Cerebellar nuclear complex (tissue), 1 donor: ENCODE data around the gene MAGI2.

ENCODE experiments used
- DNase-seq, 2 experiments: peaks; one replicate each; lab custom pipeline; 2025; lab: John Stamatoyannopoulos, UW

Gene MAGI2

GRCh38 chr7:78141522-78142281 lies 1311.8 kb downstream of the MAGI2 start:
- DNase-seq, result no peak

- DNase-seq, result no peak
These were observed 1313.4 kb downstream of the MAGI2 start for GRCh38 chr7:78140109-78140508.

DNA sequence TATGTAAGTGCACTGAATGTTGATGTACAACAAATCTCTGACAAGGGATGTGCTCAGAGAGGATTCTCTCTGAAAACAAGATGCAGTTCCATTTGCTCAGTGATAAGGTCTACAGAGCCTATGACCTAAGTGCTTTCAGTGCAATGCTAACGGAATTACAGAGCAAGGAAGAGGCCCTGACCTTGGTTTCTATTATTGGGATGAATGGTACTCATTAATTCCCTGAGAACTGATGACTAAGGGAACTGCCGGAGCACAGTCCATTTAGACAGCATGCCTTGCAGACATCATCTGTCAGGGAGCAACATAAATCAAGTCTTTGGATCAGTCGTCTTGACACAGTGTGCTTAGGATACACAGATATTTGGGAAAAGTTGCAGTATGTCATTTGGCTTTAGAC lies 1314.1 kb downstream of the MAGI2 start:
- no peak for DNase-seq

DNA sequence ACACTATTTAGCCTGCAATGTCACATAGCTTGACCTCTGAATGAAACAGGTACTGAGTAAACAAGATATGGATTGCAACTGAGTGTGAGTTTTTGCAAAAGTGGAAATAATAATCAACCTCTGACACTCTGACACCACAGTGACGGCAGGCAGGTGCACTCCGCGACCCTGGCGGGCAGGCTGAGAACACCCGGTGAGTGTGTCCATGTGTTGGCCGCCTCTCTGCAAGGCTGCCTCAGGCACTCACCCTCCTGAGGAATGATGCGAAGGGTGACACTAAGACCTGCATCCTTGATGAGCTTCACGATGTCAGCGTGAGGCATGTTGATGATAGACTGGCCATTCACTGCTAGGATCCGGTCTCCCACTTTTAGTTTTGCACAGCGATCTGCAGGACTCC lies 1318.7 kb downstream of the MAGI2 start:
- DNase-seq, result no peak

DNA sequence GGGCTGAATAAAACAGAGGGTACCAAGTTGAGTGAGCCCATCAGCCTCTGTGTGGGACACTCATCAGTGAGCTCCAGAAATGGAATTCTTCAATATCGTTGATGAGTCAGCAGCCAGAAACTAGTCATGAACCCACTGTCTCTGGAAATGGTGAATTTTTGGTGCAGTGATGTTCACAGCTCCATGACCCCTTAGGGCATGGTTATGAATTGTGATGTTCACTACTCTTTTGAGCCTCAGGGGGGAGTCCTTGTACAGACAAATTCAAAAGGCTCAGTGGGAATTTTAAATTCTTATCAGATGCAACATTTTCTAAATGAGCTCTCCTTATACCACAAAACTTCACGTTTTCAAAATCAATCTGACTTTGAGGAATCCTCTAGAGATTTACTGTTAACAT lies 1319.2 kb downstream of the MAGI2 start:
- no peak for DNase-seq

- DNase-seq, result no peak
These were observed 1322.8 kb downstream of the MAGI2 start for GRCh38 chr7:78130446-78131215.

GRCh38 chr7:78129865-78130264 lies 1323.6 kb downstream of the MAGI2 start:
- no peak for DNase-seq

GRCh38 chr7:78127009-78127408 lies 1326.5 kb downstream of the MAGI2 start:
- DNase-seq, result no peak

GRCh38 chr7:78125884-78126283 lies 1327.6 kb downstream of the MAGI2 start:
- DNase-seq, result no peak

DNA sequence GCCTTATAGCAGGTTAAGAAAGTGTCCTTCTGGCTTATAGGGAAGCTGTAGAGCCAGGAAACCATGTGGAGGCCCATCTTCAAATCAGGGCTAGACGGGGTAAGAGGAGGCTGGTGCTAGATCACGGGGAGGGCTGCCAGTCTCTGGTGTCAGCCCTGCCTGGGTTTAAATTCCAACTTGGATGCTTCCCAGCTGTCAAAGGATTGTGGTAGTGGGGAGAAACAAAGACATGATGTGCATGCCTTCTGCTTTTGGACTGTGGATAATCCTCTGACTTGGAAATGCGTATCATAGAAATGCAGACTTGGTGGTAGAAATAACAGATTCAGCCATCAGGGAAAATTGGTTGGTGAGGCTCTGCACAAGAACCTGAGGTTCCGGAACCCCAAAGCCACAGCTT lies 1329.3 kb downstream of the MAGI2 start:
- no peak for DNase-seq

DNA sequence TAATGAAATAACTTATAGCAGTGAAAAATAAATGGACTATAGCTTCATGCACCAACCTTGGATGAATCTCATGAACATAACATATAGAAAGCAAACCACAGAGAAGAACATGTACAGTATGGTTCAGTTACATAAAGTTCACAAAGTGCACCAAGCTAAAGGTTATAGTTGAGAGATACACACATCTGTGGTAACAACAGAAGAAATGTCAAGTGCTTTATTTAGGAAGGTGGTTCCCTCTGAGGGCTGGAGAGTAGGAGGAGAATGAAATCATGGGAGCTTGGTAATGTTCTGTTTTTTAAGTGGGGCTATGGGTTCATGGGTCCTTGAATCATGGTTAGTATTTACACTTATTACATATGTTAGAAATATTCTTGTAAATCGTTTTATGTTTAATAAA lies 1331.6 kb downstream of the MAGI2 start:
- DNase-seq, result no peak

DNA sequence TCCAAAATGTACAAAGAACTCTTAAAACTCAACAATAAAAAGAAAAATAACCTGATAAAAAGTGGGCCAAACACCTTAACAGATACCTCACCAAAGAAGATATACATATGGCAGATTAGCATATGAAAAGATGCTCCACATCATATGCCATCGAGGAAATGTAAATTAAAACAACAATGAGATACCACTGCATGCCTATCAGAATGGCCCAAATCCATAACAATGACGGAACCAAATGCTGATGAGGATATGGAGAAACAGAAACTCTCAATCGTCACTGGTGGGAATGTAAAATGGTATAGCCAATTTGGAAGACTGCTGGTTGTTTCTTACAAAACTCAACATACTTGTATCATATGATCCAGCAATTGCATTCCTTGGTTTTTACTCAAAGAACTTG lies 1335.0 kb downstream of the MAGI2 start:
- DNase-seq, result no peak

GRCh38 chr7:78115876-78116275 lies 1337.6 kb downstream of the MAGI2 start:
- no peak for DNase-seq

DNA sequence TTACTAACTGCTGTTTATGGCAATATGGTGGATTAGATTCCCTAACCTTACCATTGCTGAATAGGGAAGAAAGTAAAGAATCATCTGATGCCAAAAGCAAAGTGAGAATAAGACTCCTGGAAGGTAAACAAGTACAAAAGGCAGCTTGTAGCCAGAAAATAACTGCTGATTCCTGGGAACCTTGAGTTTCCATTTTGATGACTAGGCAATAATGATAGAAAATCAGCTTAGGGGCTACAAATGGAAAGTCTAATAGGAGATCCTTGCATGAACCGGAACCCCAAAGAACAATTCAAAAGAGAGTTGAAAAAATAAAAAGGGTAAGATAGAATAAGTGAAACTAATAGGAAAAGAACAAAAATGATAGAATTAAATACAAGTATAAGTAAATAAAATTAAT lies 1338.5 kb downstream of the MAGI2 start:
- DNase-seq, result no peak

DNA sequence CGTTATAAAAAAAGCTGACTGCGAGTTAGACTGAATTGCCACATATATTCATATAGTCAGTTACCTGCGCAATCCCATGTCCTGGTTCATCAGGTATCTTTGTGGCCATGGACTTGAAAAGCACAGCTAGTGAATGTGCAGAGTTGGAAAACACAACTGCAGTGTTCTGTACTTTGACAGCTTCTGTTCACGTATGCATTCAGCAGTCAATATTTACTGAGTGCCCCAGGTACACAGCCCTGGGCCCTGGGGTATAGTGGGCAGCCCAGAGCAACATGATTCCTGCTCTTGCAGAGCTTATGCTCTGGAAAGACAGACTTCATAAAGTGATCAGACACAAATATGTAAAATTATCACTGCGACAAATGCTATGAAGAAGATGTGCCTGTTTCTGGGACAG lies 1341.0 kb downstream of the MAGI2 start:
- DNase-seq, result no peak

- DNase-seq, result no peak
These were observed 1342.1 kb downstream of the MAGI2 start for GRCh38 chr7:78111386-78111785.

GRCh38 chr7:78103475-78103874 lies 1350.0 kb downstream of the MAGI2 start:
- no peak for DNase-seq

DNA sequence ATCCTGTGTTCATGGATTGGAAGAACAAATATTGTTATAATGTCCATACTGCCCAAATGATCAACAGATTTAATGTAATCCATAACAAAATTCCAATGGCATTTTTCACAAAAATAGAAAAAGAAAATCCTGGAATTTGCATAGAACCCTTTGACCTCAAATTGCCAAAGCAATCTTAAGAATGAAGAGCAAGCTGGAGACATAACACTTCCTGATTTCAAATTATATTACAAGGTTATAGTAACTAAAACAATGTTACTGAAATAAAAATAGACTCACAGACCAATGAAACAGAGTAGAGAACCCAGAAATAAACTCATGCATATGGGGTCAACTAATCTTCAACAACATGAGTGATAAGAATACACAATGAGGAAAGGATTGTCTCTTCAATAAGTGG lies 1352.4 kb downstream of the MAGI2 start:
- no peak for DNase-seq

- DNase-seq, result no peak
These were observed 1353.6 kb downstream of the MAGI2 start for GRCh38 chr7:78099715-78100394.

DNA sequence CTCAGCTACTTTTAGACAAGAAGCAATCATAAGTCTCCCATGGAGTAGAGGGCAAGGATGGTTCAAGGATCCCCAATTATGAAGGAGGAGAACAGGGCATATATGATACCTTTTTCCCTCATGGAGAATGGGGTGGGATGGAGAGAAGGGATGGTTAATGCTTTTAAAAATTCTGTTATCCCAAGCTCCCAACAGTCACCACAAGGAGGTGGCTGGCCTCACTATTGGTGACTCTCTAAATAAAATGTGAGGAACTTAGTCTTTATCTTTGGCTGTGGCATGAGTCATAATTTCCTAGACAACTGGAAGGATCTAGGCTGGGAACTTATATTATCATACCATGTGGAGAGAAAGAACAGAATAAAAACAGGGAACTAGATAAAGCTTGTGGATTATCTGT lies 1357.9 kb downstream of the MAGI2 start:
- DNase-seq, result no peak

DNA sequence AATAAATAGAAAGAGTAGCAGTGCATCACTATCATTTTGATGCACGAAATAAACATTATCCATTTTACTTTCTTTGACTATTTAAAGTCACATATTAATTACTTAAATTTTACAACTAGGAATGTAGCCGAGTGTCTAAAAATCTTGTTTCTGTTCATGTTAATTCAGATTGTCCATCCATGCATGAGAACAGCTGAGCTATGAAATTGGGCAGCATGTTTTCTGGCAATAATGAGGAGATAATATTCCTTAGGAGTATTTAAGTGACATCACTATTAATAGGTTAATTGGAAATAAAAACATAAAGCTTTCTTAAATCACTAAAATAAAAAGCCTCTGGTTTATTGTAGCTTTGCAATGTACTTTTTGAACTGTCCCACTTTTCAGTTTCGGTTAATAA lies 1361.1 kb downstream of the MAGI2 start:
- no peak for DNase-seq

- no peak for DNase-seq
These were observed 1362.9 kb downstream of the MAGI2 start for GRCh38 chr7:78090616-78091015.
